HEK293T (cell line): Measurements from ENCODE around the gene S100P.
A peak's percentile ranks its signal among the peaks of the same experiment; 100 is the strongest.

Experiments
- CTCF ChIA-PET: fragments of 350-600 bp; formaldehyde crosslinking; extraction: SDS; loops from one replicate; lab custom pipeline; 2021; ENCODE audit warnings: antibody characterized with exemption, inconsistent platforms; lab: Yijun Ruan, JAX
- POLR2A ChIA-PET: fragments of 350-600 bp; formaldehyde crosslinking; extraction: SDS; loops from one replicate; lab custom pipeline; 2020; ENCODE audit warnings: antibody characterized with exemption, inconsistent platforms; lab: Yijun Ruan, JAX
- DNase-seq: peaks from one replicate; pipeline ENCODE4 v3.0.0; 2012; ENCODE audit warnings: mixed read lengths; ENCODE audit errors: extremely low spot score
- ARNT ChIP-seq: fragments of 450-650 bp; IDR thresholded peaks from 2 replicates; pipeline ENCODE4 v1.6.1; 2017; ENCODE audit warnings: mild to moderate bottlenecking
- BHLHE40 ChIP-seq: fragments of 450-650 bp; IDR thresholded peaks from 2 replicates; pipeline ENCODE4 v1.6.1; 2016; ENCODE audit warnings: mild to moderate bottlenecking, moderate library complexity, borderline replicate concordance
- CTBP1 ChIP-seq: fragments of 450-650 bp; IDR thresholded peaks from 2 replicates; pipeline ENCODE4 v1.6.1; 2016; ENCODE audit warnings: borderline replicate concordance
- ELF4 ChIP-seq: fragments of 450-650 bp; IDR thresholded peaks from 2 replicates; pipeline ENCODE4 v1.6.1; 2017; ENCODE audit warnings: antibody characterized with exemption
- FOXA1 ChIP-seq: fragments of 450-650 bp; IDR thresholded peaks from 2 replicates; pipeline ENCODE4 v1.6.1; 2016; ENCODE audit warnings: mild to moderate bottlenecking
- FOXK2 ChIP-seq: fragments of 450-650 bp; IDR thresholded peaks from 2 replicates; pipeline ENCODE4 v1.6.1; 2016; ENCODE audit warnings: mild to moderate bottlenecking
- FOXM1 ChIP-seq: fragments of 450-650 bp; IDR thresholded peaks from 2 replicates; pipeline ENCODE4 v1.6.1; 2017; ENCODE audit warnings: mild to moderate bottlenecking, borderline replicate concordance
- HDGF ChIP-seq: fragments of 450-650 bp; IDR thresholded peaks from 2 replicates; pipeline ENCODE4 v1.6.1; 2017; ENCODE audit warnings: antibody characterized with exemption, borderline replicate concordance
- L3MBTL2 ChIP-seq: fragments of 450-650 bp; conservative IDR thresholded peaks from 2 replicates; pipeline ENCODE4 v1.6.1; 2016; ENCODE audit warnings: mild to moderate bottlenecking
- LEF1 ChIP-seq: fragments of 450-650 bp; IDR thresholded peaks from 2 replicates; pipeline ENCODE4 v1.6.1; 2017; ENCODE audit warnings: mild to moderate bottlenecking, borderline replicate concordance
- NFRKB ChIP-seq: fragments of 450-650 bp; IDR thresholded peaks from 2 replicates; pipeline ENCODE4 v1.6.1; 2016; ENCODE audit warnings: mild to moderate bottlenecking, moderate library complexity
- PKNOX1 ChIP-seq: fragments of 450-650 bp; IDR thresholded peaks from 2 replicates; pipeline ENCODE4 v1.6.1; 2016
- SP1 ChIP-seq: fragments of 450-650 bp; IDR thresholded peaks from 2 replicates; pipeline ENCODE4 v1.6.1; 2017
- SUZ12 ChIP-seq: fragments of 450-650 bp; IDR thresholded peaks from 2 replicates; pipeline ENCODE4 v1.6.1; 2016; ENCODE audit warnings: mild to moderate bottlenecking
- TARDBP ChIP-seq: fragments of 450-650 bp; IDR thresholded peaks from 2 replicates; pipeline ENCODE4 v1.6.1; 2016
- ZNF384 ChIP-seq: fragments of 450-650 bp; IDR thresholded peaks from 2 replicates; pipeline ENCODE4 v1.6.1; 2016

The S100P gene

GRCh38 chr4:6716018-6716911 is 22.6 kb downstream of the S100P start, which contains the start of gene BLOC1S4:
BLOC1S4 (plus strand) TSS chr4:6716174; CDS start chr4:6716210, 36 bp downstream.
- DNase-seq = peak; percentile 96
- ChIA-PET CTCF (interaction anchor here (0.5 to 3.1 kb wide), 5 partner anchors 11 to 168 kb away, joined by 3 to 36 read pairs (median 3); no protein-coding TSS in a partner anchor), POLR2A (interaction anchor here (0.5 to 3.0 kb wide), 20 partner anchors 9 to 352 kb away, joined by 3 to 25 read pairs (median 4); partner anchors contain the start of genes GRPEL1, MRFAP1 and S100P)
- no peak for TF ChIP-seq FOXA1
- no peak for TF ChIP-seq CTBP1
- no peak for TF ChIP-seq TARDBP
- TF ChIP-seq BHLHE40 = no peak
- no peak for TF ChIP-seq SUZ12
- TF ChIP-seq NFRKB = no peak
- TF ChIP-seq LEF1 = no peak
- TF ChIP-seq ELF4 = peak; percentile 30; the same call in 1 of the 2 replicates
- TF ChIP-seq HDGF = no peak
- TF ChIP-seq ARNT = 0 out of 2 replicates have a peak, but pooled peaks have one; percentile 48
- TF ChIP-seq SP1 = no peak
- TF ChIP-seq L3MBTL2 = peak; percentile 61
- TF ChIP-seq ZNF384 = no peak
- no peak for TF ChIP-seq FOXK2

GRCh38 chr4:6716958-6717655 is 23.4 kb downstream of the S100P start:
- ChIA-PET CTCF (interaction anchor here (1.4 to 3.1 kb wide), 3 partner anchors 10 to 169 kb away, joined by 3 to 36 read pairs (median 5); no protein-coding TSS in a partner anchor), POLR2A (interaction anchor here (0.5 to 3.0 kb wide), 18 partner anchors 8 to 351 kb away, joined by 3 to 25 read pairs (median 6); partner anchors contain the start of genes GRPEL1, MRFAP1, MRFAP1L1 and S100P)
- TF ChIP-seq L3MBTL2 = no peak
- no peak for TF ChIP-seq FOXA1
- TF ChIP-seq SP1 = no peak
- TF ChIP-seq PKNOX1 = no peak
- TF ChIP-seq HDGF = no peak
- no peak for TF ChIP-seq SUZ12
- DNase-seq = no peak

GRCh38 chr4:6718932-6719610 is 25.4 kb downstream of the S100P start:
- DNase-seq = no peak
- ChIA-PET CTCF (interaction anchor here (1.0 to 3.4 kb wide), 7 partner anchors 64 to 353 kb away, joined by 4 to 40 read pairs (median 5); no protein-coding TSS in a partner anchor), POLR2A (interaction anchor here (1.1 to 2.2 kb wide), 7 partner anchors 10 to 349 kb away, joined by 3 to 9 read pairs (median 4); partner anchors contain the start of genes GRPEL1 and MRFAP1L1)
- TF ChIP-seq BHLHE40 = no peak
- TF ChIP-seq CTBP1 = no peak
- TF ChIP-seq FOXK2 = no peak
- TF ChIP-seq ELF4 = no peak
- TF ChIP-seq L3MBTL2 = no peak
- no peak for TF ChIP-seq LEF1
- TF ChIP-seq HDGF = no peak
- no peak for TF ChIP-seq TARDBP
- TF ChIP-seq ZNF384 = no peak
- TF ChIP-seq NFRKB = no peak
- TF ChIP-seq ARNT = no peak
- no peak for TF ChIP-seq FOXM1
- no peak for TF ChIP-seq SUZ12
- TF ChIP-seq FOXA1 = no peak
- TF ChIP-seq PKNOX1 = no peak
- TF ChIP-seq SP1 = no peak

- TF ChIP-seq ELF4 (no peak), SP1 (no peak), FOXK2 (no peak), BHLHE40 (no peak), FOXA1 (no peak), SUZ12 (no peak), LEF1 (no peak), HDGF (no peak), ZNF384 (no peak)
- POLR2A ChIA-PET = interaction anchor here (1.1 to 2.0 kb wide), 3 partner anchors 10 to 189 kb away, joined by 3 to 6 read pairs (median 5); partner anchors contain the start of genes MRFAP1L1 and TBC1D14
- CTCF ChIA-PET = interaction anchor here (0.6 to 3.4 kb wide), 8 partner anchors 41 to 352 kb away, joined by 3 to 40 read pairs (median 4); no protein-coding TSS in a partner anchor
- DNase-seq = no peak
These were observed 26.0 kb downstream of the S100P start for GRCh38 chr4:6719611-6720179.

GRCh38 chr4:6720202-6720699 is 26.6 kb downstream of the S100P start:
- ChIA-PET CTCF (interaction anchor here (0.5 to 3.4 kb wide), 7 partner anchors 40 to 352 kb away, joined by 3 to 40 read pairs (median 5); no protein-coding TSS in a partner anchor), POLR2A (interaction anchor here (1.1 to 2.0 kb wide), 3 partner anchors 10 to 189 kb away, joined by 3 to 6 read pairs (median 5); partner anchors contain the start of genes MRFAP1L1 and TBC1D14)
- peak; percentile 90 for DNase-seq
- TF ChIP-seq FOXM1 (no peak), ZNF384 (peak; percentile 55; the same call in 1 of the 2 replicates)
